Hepatocyte (in vitro differentiated cells): ENCODE measurements around the gene ARMC8. TPM values are rescaled to one million over a fixed set of nuclear protein-coding genes. Genes with fewer than 3 reads are reported as not detected.

Experiments
- DNase-seq: peaks from one replicate; pipeline ENCODE4 v3.0.0-alpha.2; 2016; ENCODE audit warnings: low spot score
- H2AFZ ChIP-seq: fragments of 200-600 bp; sonication (generic); 2 replicates; pipeline ENCODE4 v1.6.0; 2016; ENCODE audit warnings: antibody characterized with exemption, mild to moderate bottlenecking
- H3K27ac ChIP-seq: fragments of 200-600 bp; sonication (generic); 2 replicates; pipeline ENCODE4 v1.5.1; 2016; ENCODE audit warnings: mild to moderate bottlenecking
- H3K27me3 ChIP-seq: fragments of 200-600 bp; sonication (generic); 2 replicates; pipeline ENCODE4 v1.6.1; 2016
- H3K36me3 ChIP-seq: fragments of 200-600 bp; sonication (generic); replicated peaks from 2 replicates; pipeline ENCODE4 v1.5.1; 2016; ENCODE audit warnings: low read depth; ENCODE audit not compliant: insufficient read depth
- H3K4me1 ChIP-seq: fragments of 200-600 bp; sonication (generic); 2 replicates; pipeline ENCODE4 v1.5.1; 2016; ENCODE audit warnings: mild to moderate bottlenecking, moderate library complexity; ENCODE audit not compliant: insufficient read depth
- H3K4me2 ChIP-seq: fragments of 200-600 bp; sonication (generic); 2 replicates; pipeline ENCODE4 v1.6.0; 2016
- H3K4me3 ChIP-seq: fragments of 200-600 bp; sonication (generic); 2 replicates; pipeline ENCODE4 v1.5.1; 2016; ENCODE audit warnings: mild to moderate bottlenecking
- H3K79me2 ChIP-seq: fragments of 200-600 bp; sonication (generic); 2 replicates; pipeline ENCODE4 v1.6.0; 2017; ENCODE audit warnings: mild to moderate bottlenecking
- H3K9me2 ChIP-seq: fragments of 200-600 bp; sonication (generic); replicated peaks from 2 replicates; pipeline ENCODE4 v1.6.0; 2017; ENCODE audit warnings: mild to moderate bottlenecking; ENCODE audit not compliant: insufficient read depth
- H3K9me3 ChIP-seq: fragments of 200-600 bp; sonication (generic); 2 replicates; pipeline ENCODE4 v1.5.1; 2016; ENCODE audit warnings: low read depth, mild to moderate bottlenecking
- H4K20me1 ChIP-seq: fragments of 200-600 bp; sonication (generic); 2 replicates; pipeline ENCODE4 v1.6.0; 2016; ENCODE audit warnings: mild to moderate bottlenecking; ENCODE audit not compliant: insufficient read depth, poor library complexity, severe bottlenecking
- EZH2 ChIP-seq: fragments of 200-600 bp; sonication (generic); IDR thresholded peaks from 2 replicates; pipeline ENCODE4 v1.6.1; 2016; ENCODE audit warnings: antibody characterized with exemption, mild to moderate bottlenecking, borderline replicate concordance
- EZH2phosphoT487 ChIP-seq: fragments of 200-600 bp; sonication (generic); IDR thresholded peaks from one replicate; pipeline ENCODE4 v1.6.1; 2018; ENCODE audit warnings: antibody characterized with exemption, mild to moderate bottlenecking, low read depth, moderate library complexity; ENCODE audit not compliant: unreplicated experiment, severe bottlenecking
- WGBS: methylation state at CpG from one replicate; pipeline ENCODE4 v1.1.6; 2016; ENCODE audit warnings: low lambda C conversion rate; ENCODE audit errors: missing lambda C conversion rate; 5-methylcytosine and 5-hydroxymethylcytosine counted together
- polyA plus RNA-seq: library from polyadenylated mRNA; unstranded; fragments of >200 nt; fragmentation: Nextera tagmentation; extraction: Ambion mirVana; gene quantifications from 2 replicates; pipeline ENCODE4 v1.2.1, GENCODE V29; 2016
- total RNA-seq: library from RNA; depleted of rRNA; stranded (reverse); fragments of >200 nt; gene quantifications from 2 replicates; pipeline ENCODE4 v1.2.3, GENCODE V29; 2014
- TF ChIP-seq, protein P1 (sequence below): fragments of 200-600 bp; sonication (generic); IDR thresholded peaks from 2 replicates; pipeline ENCODE4 v1.5.1; 2016; ENCODE audit warnings: antibody characterized with exemption, mild to moderate bottlenecking; ENCODE audit not compliant: poor library complexity

The ARMC8 gene
- total and polyA plus RNA-seq, 2 experiments from 2014 or later: 46.4 to 52.4 TPM

DNA sequence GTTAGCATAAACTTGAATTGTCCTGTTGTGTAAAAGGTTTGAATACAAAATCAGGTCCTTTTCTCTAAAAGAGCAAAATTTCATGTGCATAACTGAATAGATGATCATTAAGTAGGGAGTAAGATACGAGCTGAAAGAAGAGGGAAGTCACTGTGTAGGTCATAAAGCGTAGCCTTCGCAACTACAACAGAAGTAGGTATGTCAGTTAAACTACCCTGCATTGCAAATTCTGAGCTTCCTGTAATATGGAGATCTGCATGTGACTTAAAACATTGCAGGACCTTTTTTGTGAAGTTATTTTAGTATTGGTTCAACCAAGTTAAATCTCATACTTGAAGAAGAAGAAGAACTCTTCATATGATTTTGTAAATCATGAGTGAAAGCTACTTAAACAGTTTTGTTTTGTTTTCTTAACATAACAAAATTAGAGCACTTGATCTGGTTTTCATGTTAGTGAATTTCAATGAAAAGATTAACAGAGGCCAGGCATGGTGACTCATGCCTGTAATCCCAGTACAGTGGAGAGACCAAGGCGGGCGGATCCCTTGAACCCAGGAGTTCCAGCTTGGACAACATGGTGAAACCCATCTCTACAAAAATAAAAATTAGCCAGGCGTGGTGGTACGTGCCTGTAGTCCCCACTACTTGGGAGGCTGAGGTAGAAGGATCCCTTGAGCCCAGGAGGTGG lies 26.4 kb downstream of the ARMC8 start:
- H3K4me3 ChIP-seq: no peak overlapping the region
- H3K4me1 ChIP-seq: no peaks in the 10 kb centered on the region
- H3K27me3 ChIP-seq: no peaks in the 10 kb centered on the region
- no peak overlapping the region for H3K4me2 ChIP-seq
- H3K27ac ChIP-seq: no peak overlapping the region
- no peaks in the 10 kb centered on the region for H3K9me2 ChIP-seq
- peaks cover 92% of the 10 kb centered on the region for H3K79me2 ChIP-seq
- TF ChIP-seq EZH2phosphoT487: no peak
- no peak for TF ChIP-seq EZH2
- H3K36me3 ChIP-seq: no peaks in the 10 kb centered on the region
- no peak for DNase-seq
- H3K9me3 ChIP-seq: no peaks in the 10 kb centered on the region
- no peak overlapping the region for H2AFZ ChIP-seq
- WGBS: 95% methylated on average over 7 of the region's 7 CpGs
- H4K20me1 ChIP-seq: peaks cover 36% of the 10 kb centered on the region

GRCh38 chr3:138219255-138219654 lies 32.2 kb downstream of the ARMC8 start:
- WGBS: 82% methylated on average over 1 of the region's 1 CpG
- peaks cover 25% of the 10 kb centered on the region for H4K20me1 ChIP-seq
- TF ChIP-seq EZH2 (no peak), EZH2phosphoT487 (no peak)

DNA sequence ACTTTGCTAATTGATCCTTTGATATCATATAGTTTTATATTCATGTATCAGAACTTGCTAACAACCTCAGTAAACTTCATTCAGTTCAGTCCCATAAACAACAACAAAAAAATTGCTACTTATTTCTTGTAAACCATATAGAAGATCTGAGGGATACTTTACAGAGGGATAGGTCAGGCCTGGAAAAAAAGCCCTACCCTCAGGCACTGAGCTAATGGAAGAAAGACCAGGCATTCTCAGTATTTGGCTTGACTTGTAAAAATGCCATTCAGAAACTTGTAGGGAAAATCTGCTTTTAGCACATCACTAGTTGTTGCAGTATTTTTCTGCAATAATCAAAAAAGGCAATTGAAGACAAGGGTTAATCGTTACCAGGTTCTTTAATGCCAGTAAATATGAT lies 33.1 kb downstream of the ARMC8 start:
- no peaks in the 10 kb centered on the region for H3K36me3 ChIP-seq
- peaks cover 59% of the 10 kb centered on the region for H3K79me2 ChIP-seq
- peaks cover 25% of the 10 kb centered on the region for H4K20me1 ChIP-seq
- no peak for DNase-seq
- H3K27me3 ChIP-seq: no peaks in the 10 kb centered on the region
- H3K4me3 ChIP-seq: no peak overlapping the region
- H3K4me1 ChIP-seq: no peaks in the 10 kb centered on the region
- no peaks in the 10 kb centered on the region for H3K9me2 ChIP-seq
- no peak overlapping the region for H2AFZ ChIP-seq
- no peak overlapping the region for H3K27ac ChIP-seq
- H3K9me3 ChIP-seq: no peaks in the 10 kb centered on the region
- 79% methylated on average over 1 of the region's 1 CpG for WGBS
- H3K4me2 ChIP-seq: no peak overlapping the region
- TF ChIP-seq, protein P1, sequence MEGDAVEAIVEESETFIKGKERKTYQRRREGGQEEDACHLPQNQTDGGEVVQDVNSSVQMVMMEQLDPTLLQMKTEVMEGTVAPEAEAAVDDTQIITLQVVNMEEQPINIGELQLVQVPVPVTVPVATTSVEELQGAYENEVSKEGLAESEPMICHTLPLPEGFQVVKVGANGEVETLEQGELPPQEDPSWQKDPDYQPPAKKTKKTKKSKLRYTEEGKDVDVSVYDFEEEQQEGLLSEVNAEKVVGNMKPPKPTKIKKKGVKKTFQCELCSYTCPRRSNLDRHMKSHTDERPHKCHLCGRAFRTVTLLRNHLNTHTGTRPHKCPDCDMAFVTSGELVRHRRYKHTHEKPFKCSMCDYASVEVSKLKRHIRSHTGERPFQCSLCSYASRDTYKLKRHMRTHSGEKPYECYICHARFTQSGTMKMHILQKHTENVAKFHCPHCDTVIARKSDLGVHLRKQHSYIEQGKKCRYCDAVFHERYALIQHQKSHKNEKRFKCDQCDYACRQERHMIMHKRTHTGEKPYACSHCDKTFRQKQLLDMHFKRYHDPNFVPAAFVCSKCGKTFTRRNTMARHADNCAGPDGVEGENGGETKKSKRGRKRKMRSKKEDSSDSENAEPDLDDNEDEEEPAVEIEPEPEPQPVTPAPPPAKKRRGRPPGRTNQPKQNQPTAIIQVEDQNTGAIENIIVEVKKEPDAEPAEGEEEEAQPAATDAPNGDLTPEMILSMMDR: no peak
- TF ChIP-seq EZH2phosphoT487 (no peak), EZH2 (no peak)

More at GRCh38 chr3:138219255-138219654, 32.2 kb downstream of the ARMC8 start:
- H3K4me2 ChIP-seq: no peak overlapping the region
- no peak overlapping the region for H2AFZ ChIP-seq
- H3K36me3 ChIP-seq: no peaks in the 10 kb centered on the region
- no peaks in the 10 kb centered on the region for H3K9me3 ChIP-seq
- no peaks in the 10 kb centered on the region for H3K4me1 ChIP-seq
- no peaks in the 10 kb centered on the region for H3K27me3 ChIP-seq
- no peak overlapping the region for H3K4me3 ChIP-seq
- no peak for DNase-seq
- no peaks in the 10 kb centered on the region for H3K9me2 ChIP-seq
- H3K27ac ChIP-seq: no peak overlapping the region
- peaks cover 66% of the 10 kb centered on the region for H3K79me2 ChIP-seq

- H3K9me3 ChIP-seq: no peaks in the 10 kb centered on the region
- no peak for DNase-seq
- H3K27ac ChIP-seq: no peak overlapping the region
- H2AFZ ChIP-seq: no peak overlapping the region
- H3K36me3 ChIP-seq: no peaks in the 10 kb centered on the region
- H3K79me2 ChIP-seq: peaks cover 54% of the 10 kb centered on the region
- TF ChIP-seq, protein P1: no peak
- TF ChIP-seq EZH2 (no peak), EZH2phosphoT487 (no peak)
- no peaks in the 10 kb centered on the region for H3K4me1 ChIP-seq
- WGBS: 75% methylated on average over 4 of the region's 4 CpGs
- peaks cover 25% of the 10 kb centered on the region for H4K20me1 ChIP-seq
- no peak overlapping the region for H3K4me2 ChIP-seq
- no peaks in the 10 kb centered on the region for H3K27me3 ChIP-seq
- H3K4me3 ChIP-seq: no peak overlapping the region
- H3K9me2 ChIP-seq: no peaks in the 10 kb centered on the region
Observed at GRCh38 chr3:138220788-138221187, 33.7 kb downstream of the ARMC8 start.
